ENCODE measurements around the gene LDLRAD3. TPM values are rescaled to one million over a fixed set of nuclear protein-coding genes. Genes with fewer than 3 reads are reported as not detected.

The LDLRAD3 gene
- polyA plus RNA-seq, 3 donors: 7.3 to 14.1 (median 10.4) TPM

GRCh38 chr11:36074941-36075431, 131.1 kb downstream of the LDLRAD3 start:
- Mint-ChIP-seq H3K27me3 (ENCODE audit: low read depth in 3 of 3) (peaks cover 0 to 6% (median 3%) of the 10 kb centered on the region in 3 donors), H3K36me3 (peaks cover 3 to 6% of the 10 kb centered on the region in 2 donors), H3K4me3 (no peak overlapping the region), H3K27ac (no peak overlapping the region), H3K4me1 (peaks cover 4% of the 10 kb centered on the region), H3K9me3 (peaks cover 2 to 11% (median 6%) of the 10 kb centered on the region in 7 donors)
- no peak for DNase-seq
- Histone ChIP-seq H3K27me3 (ENCODE audit: control insufficient read depth in 2 of 2, insufficient read depth in 2 of 2, low read length in 2 of 2) (no peaks in the 10 kb centered on the region), H3K9ac (ENCODE audit: insufficient read depth, low read length, poor library complexity, severe bottlenecking) (no peak overlapping the region), H3K4me1 (ENCODE audit: control insufficient read depth in 1 of 2, insufficient read depth in 2 of 2, low read length in 2 of 2) (no peaks in the 10 kb centered on the region), H3K79me2 (ENCODE audit: insufficient read depth, low read length) (no peaks in the 10 kb centered on the region), H4K20me1 (ENCODE audit: insufficient read depth, low read length) (no peaks in the 10 kb centered on the region), H3K36me3 (replicated peaks in 1 of 2; ENCODE audit: control insufficient read depth in 1 of 2, insufficient read depth in 2 of 2, low read length in 2 of 2) (no peaks in the 10 kb centered on the region), H3K27ac (ENCODE audit: low read depth in 1 of 2, low read length in 2 of 2) (no peak overlapping the region), H3K4me2 (replicated peaks; ENCODE audit: extremely low read depth, low read length, poor library complexity, severe bottlenecking) (no peak overlapping the region), H3K4me3 (replicated peaks in 1 of 3; ENCODE audit: low read depth in 2 of 3, low read length in 3 of 3) (no peak overlapping the region), H3K9me3 (replicated peaks in 1 of 2; ENCODE audit: control insufficient read depth in 1 of 2, insufficient read depth in 1 of 2, low read length in 2 of 2) (peaks cover 0 to 11% of the 10 kb centered on the region in 2 donors), H2AFZ (ENCODE audit: insufficient read depth, low read depth, low read length, poor library complexity, severe bottlenecking) (no peak overlapping the region)
- TF ChIP-seq CTCF (IDR thresholded peaks at IDR 0.05): no peak
- intact Hi-C loops (cut with micrococcal nuclease): no loop called here
- 93% methylated on average over 2 of the region's 2 CpGs for WGBS (ENCODE audit: insufficient coverage)

GRCh38 chr11:36077368-36077767, 133.5 kb downstream of the LDLRAD3 start:
- H3K9ac ChIP-seq (ENCODE audit: insufficient read depth, low read length, poor library complexity, severe bottlenecking): no peak overlapping the region
- no peak overlapping the region for H3K4me3 Mint-ChIP-seq
- no peak for TF ChIP-seq CTCF (IDR thresholded peaks at IDR 0.05)
- H3K4me1 Mint-ChIP-seq: no peaks in the 10 kb centered on the region
- no peaks in the 10 kb centered on the region for H3K79me2 ChIP-seq (ENCODE audit: insufficient read depth, low read length)
- no peak overlapping the region for H3K4me2 ChIP-seq (replicated peaks; ENCODE audit: extremely low read depth, low read length, poor library complexity, severe bottlenecking)
- no peak overlapping the region for H2AFZ ChIP-seq (ENCODE audit: insufficient read depth, low read depth, low read length, poor library complexity, severe bottlenecking)
- H3K27me3 Mint-ChIP-seq (ENCODE audit: low read depth in 3 of 3): peaks cover 0 to 5% (median 3%) of the 10 kb centered on the region in 3 donors
- H3K36me3 Mint-ChIP-seq: peaks cover 8 to 9% of the 10 kb centered on the region in 2 donors
- H3K4me3 ChIP-seq (replicated peaks in 1 of 3; ENCODE audit: low read depth in 2 of 3, low read length in 3 of 3): no peak overlapping the region
- no peak overlapping the region for H3K27ac Mint-ChIP-seq
- peaks cover 0 to 11% of the 10 kb centered on the region in 2 donors for H3K36me3 ChIP-seq (replicated peaks in 1 of 2; ENCODE audit: control insufficient read depth in 1 of 2, insufficient read depth in 2 of 2, low read length in 2 of 2)
- H3K9me3 ChIP-seq (replicated peaks in 1 of 2; ENCODE audit: control insufficient read depth in 1 of 2, insufficient read depth in 1 of 2, low read length in 2 of 2): peaks cover 0 to 11% of the 10 kb centered on the region in 2 donors
- no peaks in the 10 kb centered on the region for H4K20me1 ChIP-seq (ENCODE audit: insufficient read depth, low read length)
- no peak overlapping the region for H3K27ac ChIP-seq (ENCODE audit: low read depth in 1 of 2, low read length in 2 of 2)
- intact Hi-C loops (cut with micrococcal nuclease): no loop called here
- H3K27me3 ChIP-seq (ENCODE audit: control insufficient read depth in 2 of 2, insufficient read depth in 2 of 2, low read length in 2 of 2): no peaks in the 10 kb centered on the region
- peaks cover 2 to 11% (median 6%) of the 10 kb centered on the region in 7 donors for H3K9me3 Mint-ChIP-seq
- 98% methylated on average over 4 of the region's 4 CpGs for WGBS (ENCODE audit: insufficient coverage)
- DNase-seq: no peak
- no peaks in the 10 kb centered on the region for H3K4me1 ChIP-seq (ENCODE audit: control insufficient read depth in 1 of 2, insufficient read depth in 2 of 2, low read length in 2 of 2)
